ENCODE data around the gene ITK. TPM values are rescaled to one million over a fixed set of nuclear protein-coding genes. Genes with fewer than 3 reads are reported as not detected.

Gene ITK
- total RNA-seq, 1 donor from 2014 or later, result 0.18 TPM

GRCh38 chr5:157248821-157249470 lies 68.3 kb downstream of the ITK start:
- H3K27ac Mint-ChIP-seq, result peak overlapping the region; percentile 2
- no peaks in the 10 kb centered on the region for H3K27me3 Mint-ChIP-seq
- no peak overlapping the region for H3K4me3 Mint-ChIP-seq
- intact Hi-C loops (cut with micrococcal nuclease), result loop anchor here (5.0 kb wide), 1 partner anchor 42 kb away; no protein-coding TSS in a partner anchor
- H3K4me1 Mint-ChIP-seq, result peaks cover 29% of the 10 kb centered on the region
- ATAC-seq (ENCODE audit: low read depth) (no peak), DNase-seq (no peak)
- ChIA-PET POLR2A (interaction anchor here (0.6 kb wide), 1 partner anchor 46 kb away, joined by 3 read pairs; no protein-coding TSS in a partner anchor), CTCF (interaction anchor here (3.2 to 8.0 kb wide), 4 partner anchors 59 to 99 kb away, joined by 11 to 176 read pairs (median 132); no protein-coding TSS in a partner anchor)
- TF ChIP-seq CTCF (IDR thresholded peaks at IDR 0.05), result no peak
- H3K9me3 Mint-ChIP-seq, result no peaks in the 10 kb centered on the region
- H3K36me3 Mint-ChIP-seq (ENCODE audit: low read depth), result no peaks in the 10 kb centered on the region

- intact Hi-C loops (cut with micrococcal nuclease), result loop anchor here (1.0 to 5.0 kb wide), 8 partner anchors 11 to 104 kb away; no protein-coding TSS in a partner anchor
- CTCF ChIA-PET, result interaction anchor here (0.5 to 8.0 kb wide), 42 partner anchors 10 to 490 kb away, joined by 3 to 176 read pairs (median 5); partner anchors contain the start of genes CYFIP2, GARIN3, LSM11 and MED7
- no peaks in the 10 kb centered on the region for H3K27me3 Mint-ChIP-seq
- DNase-seq, result no peak
- H3K36me3 Mint-ChIP-seq (ENCODE audit: low read depth), result no peaks in the 10 kb centered on the region
- POLR2A ChIA-PET, result interaction anchor here (0.5 to 2.9 kb wide), 13 partner anchors 11 to 291 kb away, joined by 3 to 21 read pairs (median 6); partner anchors contain the start of gene CYFIP2
- ATAC-seq (ENCODE audit: low read depth), result peak; percentile 79
- H3K4me3 Mint-ChIP-seq, result peak overlapping the region; percentile 57
- no peak for TF ChIP-seq CTCF (IDR thresholded peaks at IDR 0.05)
- H3K27ac Mint-ChIP-seq, result peak overlapping the region; percentile 85
- H3K9me3 Mint-ChIP-seq, result no peaks in the 10 kb centered on the region
- H3K4me1 Mint-ChIP-seq, result peaks cover 29% of the 10 kb centered on the region
Observed at GRCh38 chr5:157252711-157253465, 72.2 kb downstream of the ITK start.

- no peaks in the 10 kb centered on the region for H3K27me3 Mint-ChIP-seq
- H3K27ac Mint-ChIP-seq, result peak overlapping the region; percentile 85
- POLR2A ChIA-PET, result interaction anchor here (0.6 to 2.9 kb wide), 12 partner anchors 10 to 105 kb away, joined by 3 to 21 read pairs (median 6); partner anchors contain the start of gene CYFIP2
- peak; percentile 94 for TF ChIP-seq CTCF (IDR thresholded peaks at IDR 0.05)
- no peaks in the 10 kb centered on the region for H3K36me3 Mint-ChIP-seq (ENCODE audit: low read depth)
- intact Hi-C loops (cut with micrococcal nuclease), result loop anchor here (1.0 to 5.0 kb wide), 8 partner anchors 11 to 104 kb away; no protein-coding TSS in a partner anchor
- H3K9me3 Mint-ChIP-seq, result no peaks in the 10 kb centered on the region
- CTCF ChIA-PET, result interaction anchor here (0.6 to 8.0 kb wide), 44 partner anchors 9 to 490 kb away, joined by 3 to 176 read pairs (median 5); partner anchors contain the start of genes GARIN3, LSM11 and MED7
- no peak for DNase-seq
- H3K4me3 Mint-ChIP-seq, result peak overlapping the region; percentile 57
- H3K4me1 Mint-ChIP-seq, result peaks cover 28% of the 10 kb centered on the region
- peak; percentile 84 for ATAC-seq (ENCODE audit: low read depth)
Observed at GRCh38 chr5:157253547-157253946, 72.9 kb downstream of the ITK start.

GRCh38 chr5:157258450-157258849 lies 77.8 kb downstream of the ITK start:
- H3K4me1 Mint-ChIP-seq, result peaks cover 14% of the 10 kb centered on the region
- intact Hi-C loops (cut with micrococcal nuclease), result no loop called here
- H3K27ac Mint-ChIP-seq, result no peak overlapping the region
- H3K36me3 Mint-ChIP-seq (ENCODE audit: low read depth), result no peaks in the 10 kb centered on the region
- no peaks in the 10 kb centered on the region for H3K9me3 Mint-ChIP-seq
- H3K27me3 Mint-ChIP-seq, result no peaks in the 10 kb centered on the region
- DNase-seq (no peak), ATAC-seq (ENCODE audit: low read depth) (no peak)
- TF ChIP-seq CTCF (IDR thresholded peaks at IDR 0.05), result no peak
- ChIA-PET CTCF (interaction anchor here (1.0 kb wide), 1 partner anchor 54 kb away, joined by 3 read pairs; no protein-coding TSS in a partner anchor), POLR2A (interaction anchor here (0.6 to 0.9 kb wide), 2 partner anchors 8 to 60 kb away, joined by 3 read pairs; no protein-coding TSS in a partner anchor)
- H3K4me3 Mint-ChIP-seq, result no peak overlapping the region
